Neuronal stem cell (in vitro differentiated cells): Measurements from ENCODE around the gene FAM241A.
"Not testable (repeated sequence)": the region's sequence is repeated elsewhere in the genome, so short reads cannot be mapped to it uniquely, and the experiment has no call there.

Source experiments
- DNase-seq: peaks from one replicate; pipeline ENCODE4 v3.0.0-alpha.2; 2013; ENCODE audit warnings: low spot score
- H2AFZ ChIP-seq: one replicate; pipeline ENCODE4 v1.6.1; 2013; ENCODE audit warnings: mild to moderate bottlenecking, low read length, inconsistent platforms
- H2AK5ac ChIP-seq: 2 replicates; pipeline ENCODE4 v1.6.1; 2013; ENCODE audit warnings: low read depth, mild to moderate bottlenecking, inconsistent platforms, low read length, moderate library complexity, mixed read lengths
- H2BK120ac ChIP-seq: 2 replicates; pipeline ENCODE4 v1.6.1; 2013; ENCODE audit warnings: low read depth, mild to moderate bottlenecking, inconsistent platforms, low read length, moderate library complexity, mixed read lengths
- H2BK12ac ChIP-seq: one replicate; pipeline ENCODE4 v1.6.1; 2013; ENCODE audit warnings: low read length, inconsistent platforms
- H2BK15ac ChIP-seq: 2 replicates; pipeline ENCODE4 v1.6.1; 2013; ENCODE audit warnings: mild to moderate bottlenecking, low read length, inconsistent platforms, mixed read lengths
- H2BK5ac ChIP-seq: one replicate; pipeline ENCODE4 v1.6.1; 2013; ENCODE audit warnings: inconsistent platforms, mild to moderate bottlenecking, low read length, moderate library complexity
- H3K14ac ChIP-seq: one replicate; pipeline ENCODE4 v1.6.1; 2013; ENCODE audit warnings: low read length, inconsistent platforms
- H3K18ac ChIP-seq: 2 replicates; pipeline ENCODE4 v1.6.1; 2013; ENCODE audit warnings: low read length, inconsistent platforms
- H3K23ac ChIP-seq: 2 replicates; pipeline ENCODE4 v1.6.1; 2013; ENCODE audit warnings: low read depth, mild to moderate bottlenecking, mixed read lengths, low read length, inconsistent platforms; ENCODE audit not compliant: poor library complexity
- H3K27ac ChIP-seq: replicated peaks from 3 replicates; pipeline ENCODE4 v1.5.1; 2013; ENCODE audit warnings: low read length, inconsistent platforms
- H3K27me3 ChIP-seq, 3 experiments: 2 replicates each; pipeline ENCODE4 v1.6.1; 2013; ENCODE audit warnings: low read length in 3 of 3, mild to moderate bottlenecking in 2 of 3, inconsistent platforms in 1 of 3, low read depth in 1 of 3, mixed read lengths in 1 of 3, moderate library complexity in 1 of 3; ENCODE audit not compliant: control insufficient read depth in 3 of 3, insufficient read depth in 3 of 3
- H3K36me3 ChIP-seq, 2 donors: replicated peaks in 1 of 2; 2 replicates each; pipeline ENCODE4 v1.6.1; 2013; ENCODE audit warnings: low read length in 2 of 2; ENCODE audit not compliant: control insufficient read depth in 2 of 2, insufficient read depth in 2 of 2
- H3K4ac ChIP-seq: 2 replicates; pipeline ENCODE4 v1.6.1; 2013; ENCODE audit warnings: inconsistent platforms, mild to moderate bottlenecking, low read length, moderate library complexity
- H3K4me1 ChIP-seq, 2 donors: 1 replicate in 1 of 2; 2 replicates in 1 of 2; pipeline ENCODE4 v1.6.1; 2013; ENCODE audit warnings: low read length in 2 of 2, low read depth in 1 of 2; ENCODE audit not compliant: control insufficient read depth in 2 of 2, insufficient read depth in 1 of 2
- H3K4me2 ChIP-seq: one replicate; pipeline ENCODE4 v1.6.1; 2013; ENCODE audit warnings: mild to moderate bottlenecking, low read length, inconsistent platforms; ENCODE audit not compliant: insufficient read depth, poor library complexity, severe bottlenecking
- H3K4me3 ChIP-seq, 2 donors: 2 replicates each; pipeline ENCODE4 v1.5.1; 2013; ENCODE audit warnings: low read length in 2 of 2, mild to moderate bottlenecking in 2 of 2, inconsistent platforms in 1 of 2, moderate library complexity in 1 of 2
- H3K79me1 ChIP-seq: one replicate; pipeline ENCODE4 v1.6.1; 2013; ENCODE audit warnings: low read depth, mild to moderate bottlenecking, inconsistent platforms, low read length, moderate library complexity
- H3K9ac ChIP-seq: one replicate; pipeline ENCODE4 v1.6.1; 2013; ENCODE audit warnings: mild to moderate bottlenecking, low read depth, low read length, inconsistent platforms; ENCODE audit not compliant: poor library complexity
- H3K9me3 ChIP-seq, 2 donors: replicated peaks in 1 of 2; 2 replicates each; pipeline versions ENCODE3 to v1.6.1; 2013; ENCODE audit warnings: low read length in 2 of 2, mild to moderate bottlenecking in 2 of 2, inconsistent platforms in 1 of 2, low read depth in 1 of 2, mixed read lengths in 1 of 2, moderate library complexity in 1 of 2; ENCODE audit not compliant: control insufficient read depth in 2 of 2, insufficient read depth in 1 of 2
- H4K8ac ChIP-seq: one replicate; pipeline ENCODE4 v1.6.1; 2013; ENCODE audit warnings: low read depth, mild to moderate bottlenecking, inconsistent platforms, low read length, moderate library complexity
- H4K91ac ChIP-seq: one replicate; pipeline ENCODE4 v1.6.1; 2013; ENCODE audit warnings: low read length, low read depth, mild to moderate bottlenecking, inconsistent platforms; ENCODE audit not compliant: poor library complexity
- WGBS, 2 donors: extraction: QIAGEN DNeasy Blood & Tissue Kit; methylation state at CpG; one replicate each; pipeline ENCODE4 v1.1.7; 2013; ENCODE audit warnings: missing lambda C conversion rate in 2 of 2, mixed read lengths in 1 of 2; ENCODE audit not compliant: insufficient read length in 2 of 2, insufficient replicate concordance in 1 of 2; ENCODE audit errors: extremely low coverage in 2 of 2; 5-methylcytosine and 5-hydroxymethylcytosine counted together

The FAM241A gene

DNA sequence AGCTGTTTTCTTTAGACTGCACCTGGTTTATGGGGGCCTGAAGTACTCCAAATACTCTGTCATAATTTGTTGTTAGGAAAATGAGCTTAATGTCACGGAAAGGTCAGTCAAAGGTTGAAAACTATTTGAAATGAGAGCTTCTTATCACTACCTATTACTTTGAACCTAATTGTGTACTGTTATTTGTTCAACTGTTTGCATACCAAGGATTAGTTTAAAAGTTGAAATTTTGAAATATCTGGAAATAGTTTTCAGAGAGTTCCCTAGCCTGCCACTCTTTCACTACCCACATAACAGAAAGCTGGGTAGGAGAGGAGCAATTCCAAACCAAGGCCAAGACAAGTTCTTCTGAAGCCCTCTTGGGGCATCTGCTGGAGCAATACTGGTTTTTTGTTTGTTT, 58.3 kb downstream of the FAM241A start:
- no peak overlapping the region for H3K4ac ChIP-seq
- no peak overlapping the region for H3K18ac ChIP-seq
- H2BK120ac ChIP-seq, result no peak overlapping the region
- H3K27me3 ChIP-seq, result no peaks in the 10 kb centered on the region
- H3K79me1 ChIP-seq, result no peaks in the 10 kb centered on the region
- DNase-seq, result no peak
- no CpG with 5 or more reads among the region's 1 CpG for WGBS, 2 donors
- H3K27ac ChIP-seq, result no peak overlapping the region
- no peak overlapping the region for H3K4me3 ChIP-seq
- no peak overlapping the region for H3K4me2 ChIP-seq
- H3K9ac ChIP-seq, result no peak overlapping the region
- no peak overlapping the region for H2BK5ac ChIP-seq
- H2BK15ac ChIP-seq, result no peak overlapping the region
- H4K8ac ChIP-seq, result no peak overlapping the region
- H4K91ac ChIP-seq, result no peak overlapping the region
- no peak overlapping the region for H2BK12ac ChIP-seq
- H3K14ac ChIP-seq, result no peak overlapping the region
- H3K4me1 ChIP-seq, result no peaks in the 10 kb centered on the region
- no peak overlapping the region for H2AFZ ChIP-seq
- H3K23ac ChIP-seq, result no peak overlapping the region
- no peaks in the 10 kb centered on the region for H3K9me3 ChIP-seq
- no peak overlapping the region for H2AK5ac ChIP-seq
- H3K36me3 ChIP-seq, result no peaks in the 10 kb centered on the region

DNA sequence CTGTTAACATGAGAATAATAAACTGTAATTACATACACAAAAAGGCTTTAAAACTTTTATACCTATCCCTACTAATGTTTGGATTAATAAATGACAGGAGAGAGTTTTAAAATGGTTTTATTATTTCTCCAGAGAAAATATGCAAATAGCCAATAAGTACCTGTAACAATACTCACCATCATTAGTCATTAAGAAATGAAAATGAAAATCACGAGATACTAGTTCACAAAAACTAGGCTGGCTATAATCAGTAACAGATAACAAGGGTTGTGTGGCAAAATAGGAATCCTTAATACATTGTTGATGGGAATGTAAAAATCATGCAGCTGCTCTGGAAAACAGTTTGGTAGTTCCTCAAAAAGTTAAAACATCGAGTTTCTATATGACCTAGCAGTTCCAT, 61.2 kb downstream of the FAM241A start:
- Histone ChIP-seq H4K91ac (no peak overlapping the region), H2BK5ac (no peak overlapping the region), H3K4me2 (no peak overlapping the region), H3K79me1 (no peaks in the 10 kb centered on the region), H3K4ac (no peak overlapping the region), H2AFZ (no peak overlapping the region), H3K9ac (no peak overlapping the region), H3K14ac (no peak overlapping the region), H3K4me3 (no peak overlapping the region), H2AK5ac (no peak overlapping the region), H3K36me3 (no peaks in the 10 kb centered on the region), H4K8ac (no peak overlapping the region), H2BK12ac (no peak overlapping the region), H3K4me1 (no peaks in the 10 kb centered on the region), H3K18ac (no peak overlapping the region), H3K9me3 (no peaks in the 10 kb centered on the region), H2BK120ac (no peak overlapping the region), H3K23ac (no peak overlapping the region), H2BK15ac (no peak overlapping the region), H3K27ac (no peak overlapping the region), H3K27me3 (no peaks in the 10 kb centered on the region)
- WGBS, 2 donors, result no CpG with 5 or more reads among the region's 2 CpGs
- no peak for DNase-seq

DNA sequence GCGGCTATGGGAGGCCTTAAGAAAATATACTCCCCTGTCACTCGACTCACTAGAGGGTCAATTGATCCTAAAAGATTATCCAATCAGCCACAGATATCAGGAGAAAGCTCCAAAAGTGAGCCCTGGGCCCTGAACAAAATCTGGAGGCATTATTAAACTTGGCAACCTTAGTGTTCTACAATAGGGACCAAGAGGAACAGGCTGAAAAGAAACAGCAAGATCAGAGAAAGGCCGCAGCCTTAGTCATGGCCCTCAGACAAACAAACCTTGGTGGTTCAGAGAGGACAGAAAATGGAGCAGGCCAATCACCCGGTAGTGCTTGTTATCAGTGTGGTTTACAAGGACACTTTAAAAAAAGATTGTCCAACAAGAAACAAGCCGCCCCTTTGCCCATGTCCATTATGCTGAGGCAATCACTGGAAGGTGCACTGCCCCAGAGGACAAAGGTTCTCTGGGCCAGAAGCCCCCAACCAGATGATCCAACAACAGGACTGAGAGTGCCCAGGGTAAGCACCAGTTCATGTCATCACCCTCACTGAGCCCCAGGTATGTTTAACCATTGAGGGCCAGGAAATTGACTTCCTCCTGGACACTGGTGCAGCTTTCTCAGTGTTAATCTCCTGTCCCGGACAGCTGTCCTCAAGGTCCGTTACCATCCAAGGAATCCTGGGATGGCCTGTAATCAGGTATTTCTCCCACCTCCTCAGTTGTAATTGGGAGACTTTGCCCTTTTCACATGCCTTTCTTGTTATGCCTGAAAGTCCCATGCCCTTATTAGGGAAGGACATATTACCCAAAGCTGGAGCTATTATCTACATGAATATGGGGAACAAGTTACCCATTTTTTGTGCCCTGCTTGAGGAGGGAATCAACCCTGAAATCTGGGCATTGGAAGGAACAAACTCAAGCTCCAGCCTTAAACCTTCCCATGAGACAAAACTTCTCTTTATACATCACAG, 63.2 kb downstream of the FAM241A start:
- not testable (repeated sequence) for H3K4me1 ChIP-seq, DNase-seq, H3K79me1 ChIP-seq, H3K27ac ChIP-seq, H3K9ac ChIP-seq, H3K4me3 ChIP-seq, H3K9me3 ChIP-seq, H2BK120ac ChIP-seq, H3K36me3 ChIP-seq, H2AK5ac ChIP-seq, H3K4ac ChIP-seq, H2BK15ac ChIP-seq, H4K8ac ChIP-seq, H3K27me3 ChIP-seq, H3K23ac ChIP-seq, H3K4me2 ChIP-seq, H2BK12ac ChIP-seq, H4K91ac ChIP-seq, H3K14ac ChIP-seq, H2AFZ ChIP-seq, H3K18ac ChIP-seq, H2BK5ac ChIP-seq
- WGBS, 2 donors, result no CpG with 5 or more reads among the region's 7 CpGs

DNA sequence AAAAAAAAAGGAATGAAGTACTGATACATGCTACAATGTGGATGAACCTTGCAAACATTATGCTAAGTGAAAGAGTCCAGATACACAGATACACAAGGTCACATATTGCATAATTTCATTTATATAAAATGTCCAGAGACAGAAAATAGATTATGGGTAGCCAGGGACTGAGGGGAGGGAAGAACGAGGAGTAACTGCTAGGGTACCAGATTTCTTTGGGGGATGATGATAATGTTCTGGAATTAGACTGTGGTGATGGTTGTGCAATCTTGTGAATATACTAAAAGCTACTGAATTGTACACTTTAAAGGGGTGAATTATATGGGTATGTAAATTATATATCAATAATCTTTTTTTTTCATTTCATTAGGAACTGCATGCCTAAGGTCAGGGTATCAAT, 65.5 kb downstream of the FAM241A start:
- no CpG with 5 or more reads among the region's 1 CpG for WGBS, 2 donors
- H3K4me3 ChIP-seq, result no peak overlapping the region
- no peak overlapping the region for H2BK120ac ChIP-seq
- H3K9ac ChIP-seq, result no peak overlapping the region
- no peak overlapping the region for H3K23ac ChIP-seq
- H3K4me1 ChIP-seq, result no peaks in the 10 kb centered on the region
- no peak overlapping the region for H3K14ac ChIP-seq
- no peaks in the 10 kb centered on the region for H3K36me3 ChIP-seq
- no peak overlapping the region for H3K27ac ChIP-seq
- H2AFZ ChIP-seq, result no peak overlapping the region
- H3K18ac ChIP-seq, result no peak overlapping the region
- H3K4ac ChIP-seq, result no peak overlapping the region
- no peak overlapping the region for H4K91ac ChIP-seq
- DNase-seq, result no peak
- H2BK15ac ChIP-seq, result no peak overlapping the region
- no peak overlapping the region for H2BK12ac ChIP-seq
- no peak overlapping the region for H4K8ac ChIP-seq
- H3K79me1 ChIP-seq, result no peaks in the 10 kb centered on the region
- H2AK5ac ChIP-seq, result no peak overlapping the region
- H3K4me2 ChIP-seq, result no peak overlapping the region
- no peak overlapping the region for H2BK5ac ChIP-seq
- H3K9me3 ChIP-seq, result no peaks in the 10 kb centered on the region
- H3K27me3 ChIP-seq, result no peaks in the 10 kb centered on the region
